GM23338 (cell line): ENCODE measurements around the gene CTNNA1.

Source experiments
- CREB1 ChIP-seq: fragments of 250-450 bp; sonication (Bioruptor Pico); IDR thresholded peaks from 2 replicates; pipeline ENCODE4 v1.5.0; 2020; ENCODE audit warnings: low read depth, mild to moderate bottlenecking, moderate library complexity
- EZH2 ChIP-seq: fragments of 200-600 bp; sonication (generic); IDR thresholded peaks from one replicate; pipeline ENCODE4 v1.8.0; 2017; ENCODE audit warnings: antibody characterized with exemption, mild to moderate bottlenecking, low read depth; ENCODE audit not compliant: unreplicated experiment
- EZH2phosphoT487 ChIP-seq: fragments of 200-600 bp; sonication (generic); IDR thresholded peaks from one replicate; pipeline ENCODE4 v1.8.1; 2018; ENCODE audit warnings: antibody characterized with exemption; ENCODE audit not compliant: unreplicated experiment
- JUNB ChIP-seq: IDR thresholded peaks from one replicate; pipeline ENCODE4 v1.6.1; 2016; ENCODE audit warnings: antibody characterized with exemption; ENCODE audit not compliant: unreplicated experiment
- NANOG ChIP-seq: IDR thresholded peaks from 2 replicates; pipeline ENCODE4 v1.6.1; 2016; ENCODE audit warnings: antibody characterized with exemption, borderline replicate concordance
- POLR2AphosphoS5 ChIP-seq: IDR thresholded peaks from 2 replicates; pipeline ENCODE4 v1.6.1; 2016; ENCODE audit warnings: antibody characterized with exemption, low read depth
- REST ChIP-seq: IDR thresholded peaks from one replicate; pipeline ENCODE4 v1.6.1; 2018; ENCODE audit warnings: antibody characterized with exemption; ENCODE audit not compliant: unreplicated experiment
- STAT1 ChIP-seq: IDR thresholded peaks from one replicate; pipeline ENCODE4 v1.6.1; 2016; ENCODE audit warnings: antibody characterized with exemption; ENCODE audit not compliant: unreplicated experiment
- ZNF114 ChIP-seq: fragments of 250-450 bp; sonication (Bioruptor Pico); IDR thresholded peaks from 2 replicates; pipeline ENCODE4 v1.5.0; 2020; ENCODE audit warnings: mild to moderate bottlenecking, moderate library complexity
- ZNF331 ChIP-seq: fragments of 250-450 bp; sonication (Bioruptor Pico); IDR thresholded peaks from 2 replicates; pipeline ENCODE4 v1.5.0; 2020; ENCODE audit warnings: low read depth, mild to moderate bottlenecking, moderate library complexity
- TF ChIP-seq, protein P1 (sequence below), 2 experiments: fragments of 200-600 bp in 1 of 2; sonication (generic) in 1 of 2; conservative IDR thresholded peaks; 2 replicates each; pipeline versions ENCODE4 v1.5.1 to v1.6.1; 2016 to 2017; ENCODE audit warnings: antibody characterized with exemption in 2 of 2, low read depth in 2 of 2, mild to moderate bottlenecking in 2 of 2, moderate library complexity in 1 of 2
- TF ChIP-seq, protein P2 (sequence below): IDR thresholded peaks from 2 replicates; pipeline ENCODE4 v1.6.1; 2016; ENCODE audit warnings: antibody characterized with exemption
- TF ChIP-seq, protein P3 (sequence below): fragments of 250-450 bp; sonication (Bioruptor Pico); IDR thresholded peaks from 2 replicates; pipeline ENCODE4 v1.5.0; 2020; ENCODE audit warnings: mild to moderate bottlenecking, moderate library complexity

DNA sequence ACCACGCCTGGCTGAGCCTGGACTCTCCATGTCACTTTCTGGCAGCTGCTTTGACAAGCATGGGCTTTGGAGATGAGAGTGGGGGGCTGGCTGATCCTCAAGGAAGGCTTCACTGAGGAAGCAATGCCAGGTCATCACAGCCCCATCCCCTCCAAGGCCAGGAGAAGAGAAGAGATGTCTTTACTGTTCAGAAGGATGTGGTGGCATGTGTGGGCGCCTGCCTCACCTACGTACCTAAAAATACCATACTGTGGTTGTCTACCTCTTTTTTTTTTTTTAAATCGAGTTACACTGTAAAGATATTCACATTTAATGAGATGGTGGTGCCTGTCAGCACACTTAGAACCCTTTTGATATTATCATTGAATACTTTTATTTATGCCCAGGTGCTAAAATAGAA, 26.4 kb upstream of the CTNNA1 start:
- TF ChIP-seq, protein P1, sequence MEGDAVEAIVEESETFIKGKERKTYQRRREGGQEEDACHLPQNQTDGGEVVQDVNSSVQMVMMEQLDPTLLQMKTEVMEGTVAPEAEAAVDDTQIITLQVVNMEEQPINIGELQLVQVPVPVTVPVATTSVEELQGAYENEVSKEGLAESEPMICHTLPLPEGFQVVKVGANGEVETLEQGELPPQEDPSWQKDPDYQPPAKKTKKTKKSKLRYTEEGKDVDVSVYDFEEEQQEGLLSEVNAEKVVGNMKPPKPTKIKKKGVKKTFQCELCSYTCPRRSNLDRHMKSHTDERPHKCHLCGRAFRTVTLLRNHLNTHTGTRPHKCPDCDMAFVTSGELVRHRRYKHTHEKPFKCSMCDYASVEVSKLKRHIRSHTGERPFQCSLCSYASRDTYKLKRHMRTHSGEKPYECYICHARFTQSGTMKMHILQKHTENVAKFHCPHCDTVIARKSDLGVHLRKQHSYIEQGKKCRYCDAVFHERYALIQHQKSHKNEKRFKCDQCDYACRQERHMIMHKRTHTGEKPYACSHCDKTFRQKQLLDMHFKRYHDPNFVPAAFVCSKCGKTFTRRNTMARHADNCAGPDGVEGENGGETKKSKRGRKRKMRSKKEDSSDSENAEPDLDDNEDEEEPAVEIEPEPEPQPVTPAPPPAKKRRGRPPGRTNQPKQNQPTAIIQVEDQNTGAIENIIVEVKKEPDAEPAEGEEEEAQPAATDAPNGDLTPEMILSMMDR (conservative IDR thresholded peaks at IDR 0.05; ENCODE audit: low read depth in 2 of 2): no peak
- TF ChIP-seq STAT1: no peak
- TF ChIP-seq EZH2: no peak
- TF ChIP-seq POLR2AphosphoS5: no peak
- TF ChIP-seq ZNF331 (CRISPR knock-in tag): no peak
- TF ChIP-seq EZH2phosphoT487: no peak
- no peak for TF ChIP-seq NANOG
- no peak for TF ChIP-seq CREB1
- TF ChIP-seq, protein P2, sequence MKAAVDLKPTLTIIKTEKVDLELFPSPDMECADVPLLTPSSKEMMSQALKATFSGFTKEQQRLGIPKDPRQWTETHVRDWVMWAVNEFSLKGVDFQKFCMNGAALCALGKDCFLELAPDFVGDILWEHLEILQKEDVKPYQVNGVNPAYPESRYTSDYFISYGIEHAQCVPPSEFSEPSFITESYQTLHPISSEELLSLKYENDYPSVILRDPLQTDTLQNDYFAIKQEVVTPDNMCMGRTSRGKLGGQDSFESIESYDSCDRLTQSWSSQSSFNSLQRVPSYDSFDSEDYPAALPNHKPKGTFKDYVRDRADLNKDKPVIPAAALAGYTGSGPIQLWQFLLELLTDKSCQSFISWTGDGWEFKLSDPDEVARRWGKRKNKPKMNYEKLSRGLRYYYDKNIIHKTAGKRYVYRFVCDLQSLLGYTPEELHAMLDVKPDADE: no peak
- no peak for TF ChIP-seq REST
- TF ChIP-seq JUNB: no peak
- TF ChIP-seq, protein P3, sequence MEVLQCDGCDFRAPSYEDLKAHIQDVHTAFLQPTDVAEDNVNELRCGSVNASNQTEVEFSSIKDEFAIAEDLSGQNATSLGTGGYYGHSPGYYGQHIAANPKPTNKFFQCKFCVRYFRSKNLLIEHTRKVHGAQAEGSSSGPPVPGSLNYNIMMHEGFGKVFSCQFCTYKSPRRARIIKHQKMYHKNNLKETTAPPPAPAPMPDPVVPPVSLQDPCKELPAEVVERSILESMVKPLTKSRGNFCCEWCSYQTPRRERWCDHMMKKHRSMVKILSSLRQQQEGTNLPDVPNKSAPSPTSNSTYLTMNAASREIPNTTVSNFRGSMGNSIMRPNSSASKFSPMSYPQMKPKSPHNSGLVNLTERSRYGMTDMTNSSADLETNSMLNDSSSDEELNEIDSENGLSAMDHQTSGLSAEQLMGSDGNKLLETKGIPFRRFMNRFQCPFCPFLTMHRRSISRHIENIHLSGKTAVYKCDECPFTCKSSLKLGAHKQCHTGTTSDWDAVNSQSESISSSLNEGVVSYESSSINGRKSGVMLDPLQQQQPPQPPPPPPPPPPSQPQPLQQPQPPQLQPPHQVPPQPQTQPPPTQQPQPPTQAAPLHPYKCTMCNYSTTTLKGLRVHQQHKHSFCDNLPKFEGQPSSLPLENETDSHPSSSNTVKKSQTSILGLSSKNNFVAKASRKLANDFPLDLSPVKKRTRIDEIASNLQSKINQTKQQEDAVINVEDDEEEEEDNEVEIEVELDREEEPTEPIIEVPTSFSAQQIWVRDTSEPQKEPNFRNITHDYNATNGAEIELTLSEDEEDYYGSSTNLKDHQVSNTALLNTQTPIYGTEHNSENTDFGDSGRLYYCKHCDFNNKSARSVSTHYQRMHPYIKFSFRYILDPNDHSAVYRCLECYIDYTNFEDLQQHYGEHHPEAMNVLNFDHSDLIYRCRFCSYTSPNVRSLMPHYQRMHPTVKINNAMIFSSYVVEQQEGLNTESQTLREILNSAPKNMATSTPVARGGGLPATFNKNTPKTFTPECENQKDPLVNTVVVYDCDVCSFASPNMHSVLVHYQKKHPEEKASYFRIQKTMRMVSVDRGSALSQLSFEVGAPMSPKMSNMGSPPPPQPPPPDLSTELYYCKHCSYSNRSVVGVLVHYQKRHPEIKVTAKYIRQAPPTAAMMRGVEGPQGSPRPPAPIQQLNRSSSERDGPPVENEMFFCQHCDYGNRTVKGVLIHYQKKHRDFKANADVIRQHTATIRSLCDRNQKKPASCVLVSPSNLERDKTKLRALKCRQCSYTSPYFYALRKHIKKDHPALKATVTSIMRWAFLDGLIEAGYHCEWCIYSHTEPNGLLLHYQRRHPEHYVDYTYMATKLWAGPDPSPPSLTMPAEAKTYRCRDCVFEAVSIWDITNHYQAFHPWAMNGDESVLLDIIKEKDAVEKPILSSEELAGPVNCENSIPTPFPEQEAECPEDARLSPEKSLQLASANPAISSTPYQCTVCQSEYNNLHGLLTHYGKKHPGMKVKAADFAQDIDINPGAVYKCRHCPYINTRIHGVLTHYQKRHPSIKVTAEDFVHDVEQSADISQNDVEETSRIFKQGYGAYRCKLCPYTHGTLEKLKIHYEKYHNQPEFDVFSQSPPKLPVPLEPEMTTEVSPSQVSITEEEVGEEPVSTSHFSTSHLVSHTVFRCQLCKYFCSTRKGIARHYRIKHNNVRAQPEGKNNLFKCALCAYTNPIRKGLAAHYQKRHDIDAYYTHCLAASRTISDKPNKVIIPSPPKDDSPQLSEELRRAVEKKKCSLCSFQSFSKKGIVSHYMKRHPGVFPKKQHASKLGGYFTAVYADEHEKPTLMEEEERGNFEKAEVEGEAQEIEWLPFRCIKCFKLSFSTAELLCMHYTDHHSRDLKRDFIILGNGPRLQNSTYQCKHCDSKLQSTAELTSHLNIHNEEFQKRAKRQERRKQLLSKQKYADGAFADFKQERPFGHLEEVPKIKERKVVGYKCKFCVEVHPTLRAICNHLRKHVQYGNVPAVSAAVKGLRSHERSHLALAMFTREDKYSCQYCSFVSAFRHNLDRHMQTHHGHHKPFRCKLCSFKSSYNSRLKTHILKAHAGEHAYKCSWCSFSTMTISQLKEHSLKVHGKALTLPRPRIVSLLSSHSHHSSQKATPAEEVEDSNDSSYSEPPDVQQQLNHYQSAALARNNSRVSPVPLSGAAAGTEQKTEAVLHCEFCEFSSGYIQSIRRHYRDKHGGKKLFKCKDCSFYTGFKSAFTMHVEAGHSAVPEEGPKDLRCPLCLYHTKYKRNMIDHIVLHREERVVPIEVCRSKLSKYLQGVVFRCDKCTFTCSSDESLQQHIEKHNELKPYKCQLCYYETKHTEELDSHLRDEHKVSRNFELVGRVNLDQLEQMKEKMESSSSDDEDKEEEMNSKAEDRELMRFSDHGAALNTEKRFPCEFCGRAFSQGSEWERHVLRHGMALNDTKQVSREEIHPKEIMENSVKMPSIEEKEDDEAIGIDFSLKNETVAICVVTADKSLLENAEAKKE: no peak
- no peak for TF ChIP-seq ZNF114 (CRISPR knock-in tag)
